Naive thymus-derived CD8-positive, alpha-beta T cell (primary cell): ENCODE results near the gene PICK1. TPM values are rescaled to one million over a fixed set of nuclear protein-coding genes. Genes with fewer than 3 reads are reported as not detected.

Experiments
- ATAC-seq, 2 donors: fragments of 150-1000 bp; cut with Tn5 transposase in 1 of 2; sonication (Bioruptor Pico), chemical (Tn5 transposase) in 1 of 2; 1 replicate in 1 of 2; 2 replicates in 1 of 2; pipeline ENCODE4 v1.10.0; 2021; ENCODE audit warnings: mild to moderate bottlenecking in 2 of 2, moderate library complexity in 2 of 2
- POLR2A ChIA-PET: fragments of 350-600 bp; sonication (Branson Sonifier 250); formaldehyde crosslinking; loops from one replicate; lab custom pipeline; 2021; ENCODE audit warnings: antibody characterized with exemption; lab: Charles Lee
- DNase-seq, 10 donors: peaks; one replicate each; pipeline versions ENCODE4 v3.0.0 to v3.0.0-alpha.2; 2020 to 2022
- H3K27ac Mint-ChIP-seq, 10 donors: one replicate each; pipeline ENCODE4 v1.8.0; 2020 to 2022; ENCODE audit warnings: mild to moderate bottlenecking in 10 of 10, mixed read lengths in 10 of 10, moderate library complexity in 4 of 10, inconsistent platforms in 1 of 10
- H3K27me3 Mint-ChIP-seq, 5 donors: one replicate each; pipeline ENCODE4 v1.8.0; 2021 to 2022; ENCODE audit warnings: mixed read lengths in 5 of 5
- H3K36me3 Mint-ChIP-seq, 3 donors: one replicate each; pipeline ENCODE4 v1.8.0; 2020 to 2022; ENCODE audit warnings: mixed read lengths in 3 of 3, mild to moderate bottlenecking in 2 of 3, inconsistent platforms in 1 of 3
- H3K4me1 Mint-ChIP-seq, 4 donors: one replicate each; pipeline ENCODE4 v1.8.0; 2021 to 2022; ENCODE audit warnings: mixed read lengths in 4 of 4
- H3K4me3 Mint-ChIP-seq, 10 donors: one replicate each; pipeline ENCODE4 v1.8.0; 2020 to 2022; ENCODE audit warnings: mild to moderate bottlenecking in 10 of 10, mixed read lengths in 10 of 10, moderate library complexity in 6 of 10, inconsistent platforms in 1 of 10
- H3K9me3 Mint-ChIP-seq, 9 donors: one replicate each; pipeline ENCODE4 v1.8.0; 2020 to 2022; ENCODE audit warnings: mixed read lengths in 9 of 9, mild to moderate bottlenecking in 3 of 9, inconsistent platforms in 1 of 9, moderate library complexity in 1 of 9
- polyA plus RNA-seq, 3 donors: library from polyadenylated mRNA; unstranded; fragments of 300-500 nt; fragmentation: Illumina TruSeq; gene quantifications; one replicate each; pipeline ENCODE4 v1.2.3, GENCODE V29; 2021
- total RNA-seq, 8 experiments: library from RNA in 2 of 8; stranded (reverse) in 2 of 8; gene quantifications; one replicate each; pipeline ENCODE4 v1.2.3 and lab custom pipeline; 2021 to 2026

The PICK1 gene
- total and polyA plus RNA-seq, 5 experiments from 2014 or later: 4.5 to 28.8 (median 7.7) TPM

DNA sequence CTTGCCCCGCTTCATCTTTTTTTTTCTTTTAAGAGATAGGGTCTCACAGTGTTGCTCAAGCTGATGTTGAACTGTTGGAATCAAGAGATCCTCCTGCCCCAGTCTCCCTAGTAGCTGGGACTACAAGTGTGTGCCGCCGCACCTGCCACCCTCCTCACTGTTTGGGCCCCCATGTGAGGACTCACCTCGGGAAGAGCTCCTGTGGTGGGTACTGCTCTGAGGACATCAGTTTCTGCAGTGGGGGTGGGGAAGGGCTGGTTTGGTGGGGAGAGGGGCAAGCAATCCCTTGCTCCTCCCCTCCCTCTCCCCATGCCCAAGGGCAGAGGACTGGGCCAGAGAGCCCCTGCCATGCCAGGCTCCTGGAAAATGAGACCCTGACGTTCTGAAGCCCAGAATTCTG lies 28.3 kb downstream of the PICK1 start:
- Mint-ChIP-seq H3K9me3 (no peaks in the 10 kb centered on the region), H3K4me1 (peaks cover 0 to 10% (median 3%) of the 10 kb centered on the region in 4 donors), H3K27ac (no peak overlapping the region), H3K4me3 (no peak overlapping the region), H3K27me3 (peaks cover 0 to 41% (median 12%) of the 10 kb centered on the region in 5 donors), H3K36me3 (peaks cover 0 to 12% (median 4%) of the 10 kb centered on the region in 3 donors)
- DNase-seq: no peak
- POLR2A ChIA-PET: interaction anchor here (0.5 kb wide), 1 partner anchor 206 kb away, joined by 4 read pairs; no protein-coding TSS in a partner anchor
- ATAC-seq: no peak

DNA sequence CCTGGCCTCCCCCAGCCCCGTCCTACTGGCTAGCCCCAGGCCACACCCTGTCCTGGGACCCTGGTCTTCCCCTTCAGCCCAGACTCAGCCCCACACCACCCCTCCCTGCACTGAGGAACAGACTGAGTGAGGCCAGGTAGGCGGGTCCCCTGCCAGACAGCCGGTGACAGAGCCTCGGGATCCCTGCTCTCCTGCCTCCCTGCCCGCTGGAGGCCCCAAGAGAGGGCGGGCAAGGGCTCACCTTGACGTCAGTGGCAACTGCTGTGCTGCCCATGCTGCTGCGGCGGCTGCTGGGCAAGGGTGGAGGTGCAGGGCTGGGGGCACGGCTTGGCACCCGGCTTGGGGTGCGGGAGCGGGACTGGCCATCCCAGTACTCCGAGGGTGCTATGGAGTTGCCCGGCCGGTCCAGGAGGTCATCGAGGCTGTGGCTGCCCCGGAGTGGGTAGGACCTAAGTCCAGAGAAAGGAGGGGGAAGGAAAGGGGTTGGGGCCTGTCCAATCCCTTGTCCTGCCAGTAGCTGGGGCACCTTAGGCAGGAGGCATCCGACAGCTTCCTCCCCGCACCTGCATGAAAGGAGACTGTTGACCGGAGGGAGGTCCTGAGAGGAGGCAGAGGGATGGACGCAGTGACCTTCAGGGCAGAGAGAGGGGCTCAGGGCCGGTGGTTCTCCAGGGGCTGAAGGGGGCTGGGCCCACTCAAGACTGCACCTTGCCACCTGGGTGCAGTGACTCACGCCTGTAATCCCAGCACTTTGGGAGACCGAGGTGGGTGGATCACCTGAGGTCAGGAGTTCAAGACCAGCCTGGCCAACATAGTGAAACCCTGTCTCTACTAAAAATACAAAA lies 29.0 kb downstream of the PICK1 start:
- Mint-ChIP-seq H3K36me3 (peaks cover 0 to 14% (median 4%) of the 10 kb centered on the region in 3 donors), H3K4me3 (no peak overlapping the region), H3K4me1 (peaks cover 0 to 10% (median 3%) of the 10 kb centered on the region in 4 donors), H3K9me3 (no peaks in the 10 kb centered on the region), H3K27ac (no peak overlapping the region), H3K27me3 (peaks cover 0 to 42% (median 12%) of the 10 kb centered on the region in 5 donors)
- no peak for ATAC-seq
- POLR2A ChIA-PET: no interaction called here
- no peak for DNase-seq

DNA sequence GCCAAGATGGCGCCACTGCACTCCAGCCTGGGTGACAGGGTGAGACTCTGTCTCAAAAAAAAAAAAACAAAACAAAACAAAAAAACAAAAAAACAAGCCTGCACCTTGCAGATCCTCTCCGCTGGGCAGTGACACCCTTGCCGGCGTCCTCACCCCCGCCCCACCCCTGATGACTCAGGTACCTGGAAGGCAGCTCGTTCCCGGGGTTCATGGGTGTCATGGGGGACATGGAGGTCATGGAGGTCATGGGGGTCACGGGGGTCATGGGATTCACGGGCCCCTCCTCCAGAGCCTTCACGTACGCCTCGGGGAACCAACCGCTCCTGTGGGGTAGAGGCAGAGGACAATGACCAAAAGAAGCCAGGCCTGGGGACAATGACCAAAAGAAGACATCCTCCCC lies 29.7 kb downstream of the PICK1 start:
- Mint-ChIP-seq H3K27me3 (peaks cover 0 to 38% (median 12%) of the 10 kb centered on the region in 5 donors), H3K27ac (no peak overlapping the region), H3K4me1 (peaks cover 0 to 7% (median 2%) of the 10 kb centered on the region in 4 donors), H3K9me3 (no peaks in the 10 kb centered on the region), H3K4me3 (no peak overlapping the region), H3K36me3 (peaks cover 0 to 14% (median 4%) of the 10 kb centered on the region in 3 donors)
- POLR2A ChIA-PET: no interaction called here
- ATAC-seq (no peak), DNase-seq (no peak)

DNA sequence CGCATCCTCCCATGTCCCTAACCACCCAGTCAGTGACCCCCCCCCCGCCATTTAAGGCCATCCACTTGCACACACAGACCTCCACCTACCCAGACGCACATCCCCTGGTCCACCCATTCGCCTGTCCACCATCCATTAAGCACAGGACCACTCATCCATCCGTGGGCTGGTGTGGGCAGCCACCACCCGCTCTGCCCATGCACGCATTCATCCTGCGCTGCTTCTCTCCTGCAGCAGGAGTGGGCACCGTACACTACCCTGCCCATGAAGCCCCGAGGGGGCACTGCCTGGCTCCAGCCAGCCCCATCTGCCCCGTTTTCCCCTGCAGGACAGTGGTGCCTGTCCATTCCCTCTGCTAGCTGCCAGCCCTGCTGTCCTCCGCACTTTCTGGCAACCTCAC lies 30.7 kb downstream of the PICK1 start:
- POLR2A ChIA-PET: no interaction called here
- peak overlapping the region in 1 of 10 donors; percentile 49 for H3K27ac Mint-ChIP-seq

DNA sequence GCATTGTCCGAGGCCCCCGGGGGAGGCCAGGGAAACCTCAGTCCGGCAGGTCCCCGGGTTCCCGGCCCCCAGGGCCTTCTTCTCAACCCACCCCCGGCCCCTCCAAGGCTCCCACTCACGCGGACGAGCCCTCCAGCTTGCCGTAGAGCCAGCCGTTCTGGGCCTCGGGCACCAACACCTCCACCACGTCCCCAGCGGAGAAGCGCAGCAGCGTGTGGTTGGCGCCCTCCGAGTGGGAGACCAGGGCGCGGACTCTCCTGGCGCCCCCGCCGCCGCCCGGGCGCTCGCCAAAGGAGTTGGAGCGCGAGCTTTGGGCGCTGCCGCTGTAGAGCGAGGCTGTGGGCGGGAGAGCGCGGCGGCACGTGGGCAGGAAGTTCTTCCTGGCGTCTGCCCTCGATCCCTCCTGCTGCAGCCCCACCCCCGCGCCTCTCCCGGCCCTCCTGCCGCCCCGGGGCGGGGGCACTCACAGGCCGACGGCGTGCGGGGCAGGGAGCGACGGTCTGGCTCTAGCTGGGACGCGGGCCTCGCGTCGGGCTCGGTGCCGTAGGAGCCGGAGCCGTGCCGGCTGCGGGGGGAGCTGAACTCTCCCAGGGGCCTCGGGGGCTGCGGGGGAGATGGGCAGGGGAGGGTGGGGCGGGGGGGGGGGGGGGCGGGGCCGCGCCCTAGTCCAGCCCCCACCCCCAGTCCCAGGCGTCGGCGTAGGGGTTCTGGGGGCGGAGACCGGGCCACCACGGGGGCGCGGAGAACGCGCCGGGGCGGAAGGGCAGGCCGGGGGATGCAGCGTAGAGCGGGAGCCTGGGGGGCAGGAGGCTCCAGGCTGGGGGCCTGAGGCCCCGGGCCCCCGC lies 31.6 kb downstream of the PICK1 start:
- POLR2A ChIA-PET: interaction anchor here (0.7 to 0.8 kb wide), 2 partner anchors 12 to 108 kb away, joined by 3 read pairs; no protein-coding TSS in a partner anchor
- no peak for ATAC-seq

More for the DNA sequence above, 30.7 kb downstream of the PICK1 start:
- peaks cover 0 to 17% (median 4%) of the 10 kb centered on the region in 3 donors for H3K36me3 Mint-ChIP-seq
- H3K4me1 Mint-ChIP-seq: peaks cover 0 to 2% (median under 1%) of the 10 kb centered on the region in 4 donors
- H3K27me3 Mint-ChIP-seq: peaks cover 0 to 36% (median 12%) of the 10 kb centered on the region in 5 donors
- no peak for DNase-seq
- H3K9me3 Mint-ChIP-seq: no peaks in the 10 kb centered on the region
- no peak for ATAC-seq
- no peak overlapping the region for H3K4me3 Mint-ChIP-seq

DNA sequence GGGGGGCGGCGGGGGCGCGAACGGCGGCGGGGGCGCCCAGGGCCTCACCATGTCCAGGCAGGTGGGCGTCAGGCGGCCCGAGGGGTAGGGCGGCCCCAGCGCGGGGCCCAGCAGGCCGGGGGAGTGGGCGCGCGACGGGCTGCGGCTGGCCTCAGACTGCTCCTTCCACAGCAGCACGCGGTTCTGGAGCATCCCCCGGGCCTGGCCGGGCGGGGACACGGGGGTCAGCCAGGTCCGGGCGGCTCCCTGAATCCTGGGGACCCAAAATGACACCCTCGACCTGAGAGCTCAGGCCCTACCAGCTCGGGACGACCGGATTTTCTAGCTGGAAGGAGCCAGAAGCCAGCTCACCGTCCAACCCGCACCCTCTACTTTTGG lies 32.3 kb downstream of the PICK1 start:
- ATAC-seq (no peak), DNase-seq (no peak)
- Mint-ChIP-seq H3K9me3 (no peaks in the 10 kb centered on the region), H3K27ac (no peak overlapping the region), H3K4me1 (peaks cover 0 to 2% (median 0%) of the 10 kb centered on the region in 4 donors), H3K36me3 (peaks cover 0 to 29% (median 11%) of the 10 kb centered on the region in 3 donors), H3K4me3 (no peak overlapping the region), H3K27me3 (peaks cover 0 to 27% (median 9%) of the 10 kb centered on the region in 5 donors)
- POLR2A ChIA-PET: interaction anchor here (0.7 kb wide), 1 partner anchor 107 kb away, joined by 3 read pairs; no protein-coding TSS in a partner anchor

More for the DNA sequence above, 31.6 kb downstream of the PICK1 start:
- Mint-ChIP-seq H3K9me3 (no peaks in the 10 kb centered on the region), H3K4me1 (peaks cover 0 to 2% (median 0%) of the 10 kb centered on the region in 4 donors), H3K27me3 (peaks cover 0 to 28% (median 9%) of the 10 kb centered on the region in 5 donors), H3K4me3 (no peak overlapping the region), H3K36me3 (peaks cover 0 to 25% (median 8%) of the 10 kb centered on the region in 3 donors), H3K27ac (no peak overlapping the region)
- peak in 1 of 10 donors; percentile 49 for DNase-seq

DNA sequence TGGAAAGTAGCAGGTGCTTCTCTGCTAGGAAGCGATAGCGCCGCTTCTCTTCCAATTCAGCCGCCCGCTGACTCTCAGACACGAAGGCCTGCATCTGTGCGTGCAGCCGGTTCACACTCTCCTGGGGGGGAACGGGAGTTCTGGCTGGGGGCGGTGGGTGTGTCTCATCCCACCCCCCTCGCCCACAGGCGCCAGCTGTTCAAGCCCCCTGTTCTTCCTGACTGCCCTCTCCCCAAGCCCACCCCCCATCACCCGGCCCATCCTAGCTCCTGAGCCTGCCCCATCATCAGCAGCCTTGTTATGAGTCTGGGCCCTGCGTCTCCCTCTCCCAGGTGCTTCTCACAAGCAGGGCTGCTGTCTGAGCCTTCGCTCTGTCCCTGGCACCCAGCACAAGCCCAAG lies 39.9 kb downstream of the PICK1 start:
- POLR2A ChIA-PET: no interaction called here
- Mint-ChIP-seq H3K36me3 (peaks cover 0 to 15% (median 14%) of the 10 kb centered on the region in 3 donors), H3K4me1 (peaks cover 0 to 3% (median 1%) of the 10 kb centered on the region in 4 donors), H3K4me3 (no peak overlapping the region), H3K27ac (peak overlapping the region in 1 of 10 donors; percentile 78), H3K27me3 (no peaks in the 10 kb centered on the region), H3K9me3 (no peaks in the 10 kb centered on the region)
- ATAC-seq (no peak), DNase-seq (no peak)

DNA sequence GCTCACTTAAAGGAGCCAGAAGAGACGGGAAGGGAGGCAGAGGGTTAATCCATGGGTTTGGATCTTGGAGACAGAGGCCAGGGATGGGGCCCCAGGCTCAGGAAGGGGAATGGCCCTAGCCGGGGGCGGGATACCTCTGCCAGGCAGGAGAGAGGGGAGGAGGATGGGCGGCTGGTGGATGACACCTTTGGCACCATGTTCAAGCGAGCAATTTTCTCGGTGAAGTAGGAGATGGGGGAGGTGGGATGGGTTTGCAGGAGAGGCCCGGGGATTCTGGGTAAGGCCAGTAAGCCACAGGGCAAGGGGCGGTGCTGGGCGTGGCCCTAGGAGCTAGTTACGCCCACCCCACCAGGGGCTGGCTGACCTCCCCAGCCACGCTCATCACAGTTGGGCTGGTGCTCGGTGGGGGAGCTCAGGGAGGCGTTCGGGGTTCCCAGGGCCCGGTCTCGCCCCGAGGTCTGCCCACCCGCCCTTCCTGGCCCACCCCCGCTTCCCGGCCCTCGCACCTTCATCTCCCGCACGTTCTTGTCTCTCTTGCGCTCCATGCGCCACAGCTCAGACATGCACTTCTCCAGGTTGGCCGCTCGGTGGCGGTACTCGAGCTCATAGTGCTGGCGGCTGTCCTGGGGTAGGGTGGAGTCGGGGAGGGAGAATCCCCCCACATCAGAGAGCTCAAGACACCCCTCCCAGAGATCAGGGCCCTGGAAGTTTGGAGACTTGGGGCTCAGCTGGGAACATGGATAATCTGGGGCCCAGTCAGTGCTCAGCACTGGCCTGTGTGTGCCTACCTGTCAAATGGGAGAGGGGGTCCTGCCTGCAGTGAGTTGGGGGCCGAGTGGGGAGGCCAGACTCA lies 40.6 kb downstream of the PICK1 start:
- no peak for DNase-seq
- no peak overlapping the region for H3K4me3 Mint-ChIP-seq
- POLR2A ChIA-PET: no interaction called here
- H3K27ac Mint-ChIP-seq: peak overlapping the region in 1 of 10 donors; percentile 29
- no peaks in the 10 kb centered on the region for H3K27me3 Mint-ChIP-seq
- peaks cover 0 to 3% (median 1%) of the 10 kb centered on the region in 4 donors for H3K4me1 Mint-ChIP-seq
- H3K36me3 Mint-ChIP-seq: peaks cover 0 to 14% (median 12%) of the 10 kb centered on the region in 3 donors
- H3K9me3 Mint-ChIP-seq: no peaks in the 10 kb centered on the region
- no peak for ATAC-seq

DNA sequence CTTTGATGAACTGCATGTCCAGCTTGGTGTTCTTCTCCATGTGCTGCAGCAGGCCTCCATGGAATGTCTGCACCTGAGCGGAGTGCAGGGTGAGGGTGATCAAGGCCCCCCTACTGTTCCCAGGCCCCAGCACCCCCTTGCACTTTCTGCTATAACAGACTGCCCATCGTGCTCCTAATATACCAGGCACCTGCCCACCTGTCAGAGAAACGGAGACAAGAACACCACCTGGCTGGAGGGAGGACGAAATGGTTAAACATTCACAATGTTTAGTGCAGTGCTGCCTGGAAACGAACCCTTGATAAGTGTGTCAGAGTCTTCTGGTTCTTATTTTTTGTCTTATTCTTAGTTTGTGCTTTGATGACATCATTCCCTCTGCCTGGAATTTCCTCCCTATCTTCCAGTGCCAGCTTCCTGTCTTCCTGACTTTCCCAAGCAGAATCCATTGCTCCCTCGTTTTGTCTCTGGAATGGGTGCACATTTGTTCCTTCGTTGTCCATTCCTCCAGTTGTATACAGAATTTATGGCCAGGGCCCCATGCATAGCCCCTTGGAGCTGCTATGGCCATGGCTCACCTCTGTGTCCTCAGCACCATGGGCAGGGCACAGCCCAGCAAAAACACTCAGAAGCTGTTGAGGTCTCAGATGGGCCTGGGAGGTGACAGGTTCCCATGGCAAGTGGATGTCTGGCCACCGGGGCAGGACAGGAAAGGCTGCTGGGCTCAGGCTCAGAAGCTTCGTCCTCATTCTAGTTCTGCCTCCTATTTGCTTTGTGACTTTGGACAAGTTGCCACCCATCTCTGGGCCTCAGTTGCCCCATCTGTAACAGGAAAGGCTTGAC lies 41.4 kb downstream of the PICK1 start:
- no peak overlapping the region for H3K4me3 Mint-ChIP-seq
- peaks cover 0 to 11% (median 6%) of the 10 kb centered on the region in 3 donors for H3K36me3 Mint-ChIP-seq
- H3K9me3 Mint-ChIP-seq: no peaks in the 10 kb centered on the region
- POLR2A ChIA-PET: no interaction called here
- DNase-seq (no peak), ATAC-seq (no peak)
- H3K4me1 Mint-ChIP-seq: peaks cover 0 to 3% (median 1%) of the 10 kb centered on the region in 4 donors
- no peaks in the 10 kb centered on the region for H3K27me3 Mint-ChIP-seq
- no peak overlapping the region for H3K27ac Mint-ChIP-seq

DNA sequence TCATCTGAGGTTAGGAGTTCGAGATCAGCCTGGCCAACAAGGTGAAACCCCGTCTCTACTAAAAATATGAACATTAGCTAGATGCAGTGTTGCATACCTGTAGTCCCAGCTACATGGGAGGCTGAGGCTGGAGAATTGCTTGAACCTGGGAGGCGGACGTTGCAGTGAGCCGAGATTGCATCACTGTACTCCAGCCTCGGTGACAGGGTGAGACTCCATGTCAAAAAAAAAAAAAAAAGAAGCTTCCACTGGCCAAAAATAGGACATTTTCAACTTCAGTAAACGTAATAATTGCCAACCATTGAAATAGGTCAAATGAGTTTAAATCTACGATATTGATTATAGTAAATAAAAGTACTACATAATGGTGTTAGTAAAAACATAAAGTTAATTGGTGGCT lies 46.4 kb downstream of the PICK1 start:
- peak overlapping the region in 1 of 10 donors; percentile 43 for H3K27ac Mint-ChIP-seq
- POLR2A ChIA-PET: no interaction called here
- ATAC-seq (no peak), DNase-seq (no peak)
- H3K9me3 Mint-ChIP-seq: no peaks in the 10 kb centered on the region
- H3K4me1 Mint-ChIP-seq: peaks cover 5 to 12% (median 11%) of the 10 kb centered on the region in 4 donors
- H3K4me3 Mint-ChIP-seq: no peak overlapping the region
- no peaks in the 10 kb centered on the region for H3K27me3 Mint-ChIP-seq
- H3K36me3 Mint-ChIP-seq: peaks cover 0 to 3% (median 2%) of the 10 kb centered on the region in 3 donors

DNA sequence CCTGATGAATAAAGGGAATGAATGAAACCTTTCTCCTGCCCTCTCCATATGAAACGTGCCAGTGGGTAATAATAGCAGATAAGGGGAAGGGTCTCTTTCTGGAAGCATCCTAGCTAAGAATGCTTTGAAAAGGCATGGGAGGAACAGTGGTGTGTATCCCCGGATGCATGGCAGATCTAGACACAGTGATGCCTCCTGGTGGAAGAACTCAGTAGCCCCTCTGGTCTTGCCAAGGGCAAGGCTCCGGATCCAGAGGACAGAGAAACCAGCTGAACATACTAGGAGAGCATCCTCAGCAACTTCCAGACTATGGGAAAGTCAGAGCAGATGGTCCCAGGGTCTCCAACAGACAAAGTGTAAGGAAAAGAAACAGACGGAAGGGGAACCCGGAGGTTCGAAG lies 46.9 kb downstream of the PICK1 start:
- H3K27ac Mint-ChIP-seq: peak overlapping the region in 2 of 10 donors; percentile 52 to 75
- ATAC-seq (no peak), DNase-seq (no peak)
- H3K4me3 Mint-ChIP-seq: no peak overlapping the region
- H3K36me3 Mint-ChIP-seq: peaks cover 0 to 3% (median 2%) of the 10 kb centered on the region in 3 donors
- peaks cover 4 to 12% (median 11%) of the 10 kb centered on the region in 4 donors for H3K4me1 Mint-ChIP-seq
- no peaks in the 10 kb centered on the region for H3K9me3 Mint-ChIP-seq
- POLR2A ChIA-PET: no interaction called here
- no peaks in the 10 kb centered on the region for H3K27me3 Mint-ChIP-seq
